Endothelial cell of umbilical vein (primary cell): Measurements from ENCODE around the gene KCNH2. TPM values are rescaled to one million over a fixed set of nuclear protein-coding genes. Genes with fewer than 3 reads are reported as not detected.

ENCODE experiments used
- BruUV-seq: library from RNA; stranded (reverse); fragments of 400-500 nt; replicated peaks from 2 replicates; lab custom pipeline; 2021; lab: Mats Ljungman, UMichigan
- CTCF ChIA-PET: fragments of 300-600, 350-600 bp; sonication (Branson Sonifier 250); formaldehyde crosslinking; loops from one replicate; lab custom pipeline; 2021; ENCODE audit warnings: antibody characterized with exemption, inconsistent platforms; lab: Charles Lee
- POLR2A ChIA-PET: fragments of 300-600, 350-600 bp; sonication (Branson Sonifier 250); formaldehyde crosslinking; loops from one replicate; lab custom pipeline; 2021; ENCODE audit warnings: antibody characterized with exemption, inconsistent platforms; lab: Charles Lee
- DNase-seq: peaks from one replicate; pipeline ENCODE4 v3.0.0-alpha.2; 2011; ENCODE audit warnings: low read depth, low spot score
- FAIRE-seq: peaks from 2 replicates; lab custom pipeline; 2011; peaks lifted over from hg19 to GRCh38; lab: Jason Lieb, UNC
- H2AFZ ChIP-seq: 2 replicates; pipeline ENCODE4 v1.6.0; 2012; ENCODE audit warnings: low read depth, low read length, control low read depth, inconsistent platforms
- H3K27ac ChIP-seq: 2 replicates; pipeline ENCODE4 v1.5.1; 2011; ENCODE audit warnings: low read depth, mild to moderate bottlenecking, control low read depth, low read length, moderate library complexity; ENCODE audit not compliant: insufficient read depth
- H3K27me3 ChIP-seq, 2 experiments: 2 replicates each; pipeline versions ENCODE4 v1.6.0 to v1.6.1; 2011; ENCODE audit warnings: low read length in 2 of 2, mixed read lengths in 1 of 2; ENCODE audit not compliant: control insufficient read depth in 2 of 2, insufficient read depth in 2 of 2
- H3K36me3 ChIP-seq, 2 experiments: 2 replicates in 1 of 2; 3 replicates in 1 of 2; pipeline ENCODE4 v1.5.1; 2011; ENCODE audit warnings: low read length in 2 of 2, mild to moderate bottlenecking in 1 of 2, moderate library complexity in 1 of 2; ENCODE audit not compliant: control insufficient read depth in 2 of 2, insufficient read depth in 2 of 2; ENCODE audit errors: extremely low read depth in 1 of 2
- H3K4me1 ChIP-seq: 3 replicates; pipeline ENCODE4 v1.5.1; 2011; ENCODE audit warnings: mild to moderate bottlenecking, low read length; ENCODE audit not compliant: control insufficient read depth, insufficient read depth; ENCODE audit errors: extremely low read depth
- H3K4me2 ChIP-seq: 2 replicates; pipeline ENCODE4 v1.6.1; 2011; ENCODE audit warnings: low read length, control low read depth, mixed read lengths; ENCODE audit not compliant: insufficient read depth
- H3K4me3 ChIP-seq, 3 experiments: fragments of 200-600 bp in 1 of 3; sonication (generic), shearing (Covaris generic) in 1 of 3; replicated peaks in 1 of 3; 2 replicates each; pipeline ENCODE4 v1.5.1; 2011 to 2016; ENCODE audit warnings: control low read depth in 3 of 3, low read length in 3 of 3, mild to moderate bottlenecking in 2 of 3, inconsistent platforms in 1 of 3, low read depth in 1 of 3, moderate library complexity in 1 of 3; ENCODE audit not compliant: insufficient read depth in 1 of 3
- H3K79me2 ChIP-seq: 2 replicates; pipeline ENCODE4 v1.6.0; 2012; ENCODE audit warnings: low read length, inconsistent platforms; ENCODE audit not compliant: control insufficient read depth, insufficient read depth
- H3K9ac ChIP-seq: replicated peaks from 2 replicates; pipeline ENCODE3; 2011; ENCODE audit warnings: low read length, control low read depth; ENCODE audit not compliant: insufficient read depth; ENCODE audit errors: extremely low read depth
- H3K9me1 ChIP-seq: replicated peaks from 3 replicates; pipeline ENCODE4 v1.6.0; 2011; ENCODE audit warnings: mild to moderate bottlenecking, low read length; ENCODE audit not compliant: control insufficient read depth, insufficient read depth; ENCODE audit errors: extremely low read depth
- H3K9me3 ChIP-seq: replicated peaks from 2 replicates; pipeline ENCODE4 v1.5.1; 2012; ENCODE audit warnings: low read length, inconsistent platforms; ENCODE audit not compliant: control insufficient read depth, insufficient read depth
- H4K20me1 ChIP-seq: replicated peaks from 2 replicates; pipeline ENCODE3; 2011; ENCODE audit warnings: mild to moderate bottlenecking, low read length; ENCODE audit not compliant: control insufficient read depth, insufficient read depth; ENCODE audit errors: extremely low read depth
- EZH2 ChIP-seq: IDR thresholded peaks from 2 replicates; pipeline ENCODE4 v1.6.1; 2012; ENCODE audit warnings: borderline replicate concordance, low read depth, mild to moderate bottlenecking, moderate library complexity, low read length, inconsistent platforms; ENCODE audit not compliant: severe bottlenecking
- FOS ChIP-seq: IDR thresholded peaks from 2 replicates; pipeline ENCODE4 v1.6.1; 2011; ENCODE audit warnings: mild to moderate bottlenecking, low read length, moderate library complexity, borderline replicate concordance; ENCODE audit not compliant: insufficient read depth
- GATA2 ChIP-seq: IDR thresholded peaks from 2 replicates; pipeline ENCODE4 v1.7.0; 2011; ENCODE audit warnings: low read depth, mild to moderate bottlenecking, moderate library complexity, mixed read lengths, low read length; ENCODE audit not compliant: insufficient read length, insufficient read depth
- JUN ChIP-seq: IDR thresholded peaks from 2 replicates; pipeline ENCODE4 v1.6.1; 2011; ENCODE audit warnings: borderline replicate concordance, low read depth; ENCODE audit not compliant: insufficient read length, insufficient read depth
- MYC ChIP-seq: IDR thresholded peaks from one replicate; pipeline ENCODE4 v1.6.1; 2011; ENCODE audit warnings: mild to moderate bottlenecking, low read depth, low read length
- POLR2A ChIP-seq: IDR thresholded peaks from 2 replicates; pipeline ENCODE4 v1.6.1; 2012; ENCODE audit warnings: low read depth, mild to moderate bottlenecking, control low read depth, low read length
- POLR2AphosphoS5 ChIP-seq: IDR thresholded peaks from 2 replicates; pipeline ENCODE4 v1.6.1; 2012; ENCODE audit warnings: low read depth, mild to moderate bottlenecking, control low read depth, low read length, moderate library complexity; ENCODE audit not compliant: insufficient read depth
- dilution Hi-C: fragments of 300-500 bp; cut with MboI; formaldehyde crosslinking; loops from one replicate; pipeline ENCODE4 v1.15.0; 2019; ENCODE audit warnings: low sequenced_read_pairs; ENCODE audit not compliant: extremely low pct_ligation_motif_present
- intact Hi-C: fragments of 100-400 bp; cut with micrococcal nuclease; formaldehyde crosslinking; loops from one replicate; pipeline ENCODE4 v1.10.0; 2022
- polyA plus RNA-seq, 4 experiments: library from polyadenylated mRNA; depleted of rRNA in 3 of 4; stranded (reverse) in 3 of 4; unstranded in 1 of 4; fragments of >200 nt; gene quantifications; 2 replicates each; pipeline versions ENCODE4 v1.2.1 to v1.2.3, GENCODE V29; 2011 to 2012; ENCODE audit warnings: missing spikeins in 1 of 4
- total RNA-seq: library from RNA; stranded (reverse); gene quantifications from 2 replicates; pipeline ENCODE4 v1.2.3, GENCODE V29; 2021
- TF ChIP-seq, protein P1 (sequence below): IDR thresholded peaks from 2 replicates; pipeline ENCODE4 v1.6.1; 2011; ENCODE audit not compliant: insufficient read depth, insufficient read length
- TF ChIP-seq, protein P2 (sequence below), 2 donors: IDR thresholded peaks; 1 replicate in 1 of 2; 2 replicates in 1 of 2; pipeline ENCODE4 v1.5.1; 2011; ENCODE audit warnings: low read length in 2 of 2, mild to moderate bottlenecking in 2 of 2, moderate library complexity in 2 of 2, control low read depth in 1 of 2, inconsistent platforms in 1 of 2, low read depth in 1 of 2; ENCODE audit not compliant: insufficient read depth in 1 of 2; ENCODE audit errors: extremely low read depth in 1 of 2

The KCNH2 gene
- total and polyA plus RNA-seq, 2 donors (not counting 3 experiments of a cell fraction or from before 2014, with no cell fraction given): 0.03 to 0.09 TPM

DNA sequence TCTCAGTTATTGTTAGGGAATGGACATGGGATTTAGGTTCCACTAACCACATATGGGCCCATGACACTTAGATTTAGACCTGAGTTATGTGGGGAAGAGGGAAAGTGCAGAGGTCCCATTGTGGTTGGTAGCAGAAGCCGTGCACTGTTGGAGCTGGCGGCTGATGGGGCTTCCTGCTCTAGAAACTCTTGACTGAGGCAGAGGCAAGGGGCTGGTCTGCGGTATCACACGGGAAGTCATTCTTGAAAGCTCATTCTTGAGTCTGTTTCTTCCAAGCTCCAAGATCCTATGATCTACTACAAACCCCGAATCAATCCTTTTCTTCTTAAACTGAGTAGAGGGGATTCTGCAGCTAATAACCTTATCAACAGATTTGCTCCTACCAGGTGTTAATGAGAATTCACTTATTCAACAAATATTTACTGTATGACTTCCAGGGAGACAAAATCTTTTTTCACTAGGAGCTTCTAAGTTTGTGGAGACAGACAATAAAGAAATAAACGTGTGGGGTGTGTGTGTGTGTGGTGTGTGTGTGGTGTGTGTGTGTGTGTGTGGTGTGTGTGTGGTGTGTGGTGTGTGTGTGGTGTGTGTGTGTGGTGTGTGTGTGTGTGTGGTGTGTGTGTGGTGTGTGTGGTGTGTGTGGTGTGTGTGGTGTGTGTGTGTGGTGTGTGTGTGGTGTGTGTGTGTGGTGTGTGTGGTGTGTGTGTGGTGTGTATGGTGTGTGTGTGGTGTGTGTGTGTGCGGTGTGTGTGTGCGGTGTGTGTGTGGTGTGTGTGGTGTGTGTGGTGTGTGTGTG, 68.7 kb downstream of the KCNH2 start:
- peak; percentile 84 for FAIRE-seq
- H3K9me1 ChIP-seq: no peaks in the 10 kb centered on the region
- no peak overlapping the region for H3K4me2 ChIP-seq
- no peak overlapping the region for H3K27ac ChIP-seq
- intact Hi-C loops: no loop called here
- no peak for TF ChIP-seq EZH2
- no peak for TF ChIP-seq POLR2A
- TF ChIP-seq, protein P1, sequence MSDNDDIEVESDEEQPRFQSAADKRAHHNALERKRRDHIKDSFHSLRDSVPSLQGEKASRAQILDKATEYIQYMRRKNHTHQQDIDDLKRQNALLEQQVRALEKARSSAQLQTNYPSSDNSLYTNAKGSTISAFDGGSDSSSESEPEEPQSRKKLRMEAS: no peak
- no peak for TF ChIP-seq GATA2
- TF ChIP-seq JUN: no peak
- TF ChIP-seq FOS: no peak
- TF ChIP-seq MYC: no peak
- no peak for TF ChIP-seq POLR2AphosphoS5
- TF ChIP-seq, protein P2, sequence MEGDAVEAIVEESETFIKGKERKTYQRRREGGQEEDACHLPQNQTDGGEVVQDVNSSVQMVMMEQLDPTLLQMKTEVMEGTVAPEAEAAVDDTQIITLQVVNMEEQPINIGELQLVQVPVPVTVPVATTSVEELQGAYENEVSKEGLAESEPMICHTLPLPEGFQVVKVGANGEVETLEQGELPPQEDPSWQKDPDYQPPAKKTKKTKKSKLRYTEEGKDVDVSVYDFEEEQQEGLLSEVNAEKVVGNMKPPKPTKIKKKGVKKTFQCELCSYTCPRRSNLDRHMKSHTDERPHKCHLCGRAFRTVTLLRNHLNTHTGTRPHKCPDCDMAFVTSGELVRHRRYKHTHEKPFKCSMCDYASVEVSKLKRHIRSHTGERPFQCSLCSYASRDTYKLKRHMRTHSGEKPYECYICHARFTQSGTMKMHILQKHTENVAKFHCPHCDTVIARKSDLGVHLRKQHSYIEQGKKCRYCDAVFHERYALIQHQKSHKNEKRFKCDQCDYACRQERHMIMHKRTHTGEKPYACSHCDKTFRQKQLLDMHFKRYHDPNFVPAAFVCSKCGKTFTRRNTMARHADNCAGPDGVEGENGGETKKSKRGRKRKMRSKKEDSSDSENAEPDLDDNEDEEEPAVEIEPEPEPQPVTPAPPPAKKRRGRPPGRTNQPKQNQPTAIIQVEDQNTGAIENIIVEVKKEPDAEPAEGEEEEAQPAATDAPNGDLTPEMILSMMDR (IDR thresholded peaks at IDR 0.05; ENCODE audit: extremely low read depth in 1 of 2, insufficient read depth in 1 of 2, low read depth in 1 of 2, low read length in 2 of 2): no peak
- H3K4me1 ChIP-seq: peaks cover 3% of the 10 kb centered on the region
- H3K9me3 ChIP-seq: no peaks in the 10 kb centered on the region
- BruUV-seq: no TSS peak
- no peaks in the 10 kb centered on the region for H3K36me3 ChIP-seq
- H3K4me3 ChIP-seq: no peak overlapping the region
- no peak overlapping the region for H2AFZ ChIP-seq
- no peaks in the 10 kb centered on the region for H4K20me1 ChIP-seq
- no peaks in the 10 kb centered on the region for H3K79me2 ChIP-seq
- dilution Hi-C loops: no loop called here
- POLR2A ChIA-PET: no interaction called here
- CTCF ChIA-PET: interaction anchor here (1.6 to 4.1 kb wide), 3 partner anchors 9 to 33 kb away, joined by 4 to 18 read pairs (median 8); no protein-coding TSS in a partner anchor
- no peak overlapping the region for H3K9ac ChIP-seq
- no peak for DNase-seq
- peaks cover 2 to 7% of the 10 kb centered on the region in 2 experiments for H3K27me3 ChIP-seq
